CD4-positive, CD25-positive, alpha-beta regulatory T cell (primary cell): ENCODE data around the gene TECTB. TPM values are rescaled to one million over a fixed set of nuclear protein-coding genes. Genes with fewer than 3 reads are reported as not detected.

Source experiments
- ATAC-seq, 2 donors: fragments of 150-1000 bp; cut with Tn5 transposase; one replicate each; pipeline ENCODE4 v1.10.0; 2021; ENCODE audit warnings: low read depth in 2 of 2, moderate number of reproducible peaks in 2 of 2, moderate library complexity in 1 of 2
- DNase-seq, 3 donors: peaks; one replicate each; pipeline versions ENCODE4 v3.0.0 to v3.0.0-alpha.2; 2012 to 2022; ENCODE audit warnings: mixed read lengths in 1 of 3
- H3K27ac ChIP-seq: one replicate; pipeline ENCODE4 v1.7.0; 2013; ENCODE audit warnings: mild to moderate bottlenecking, low read length; ENCODE audit not compliant: insufficient read depth, poor library complexity, severe bottlenecking
- H3K27me3 ChIP-seq: one replicate; pipeline ENCODE4 v1.7.0; 2013; ENCODE audit warnings: low read length; ENCODE audit not compliant: control insufficient read depth, insufficient read depth
- H3K36me3 ChIP-seq: one replicate; pipeline ENCODE4 v1.7.0; 2013; ENCODE audit warnings: mild to moderate bottlenecking, low read length, moderate library complexity; ENCODE audit not compliant: control insufficient read depth, insufficient read depth
- H3K4me1 ChIP-seq: 2 replicates; pipeline ENCODE4 v1.7.0; 2013; ENCODE audit warnings: mild to moderate bottlenecking, low read length; ENCODE audit not compliant: insufficient read depth, control insufficient read depth, poor library complexity, severe bottlenecking
- H3K4me3 ChIP-seq: one replicate; pipeline ENCODE4 v1.7.0; 2013; ENCODE audit warnings: low read depth, mild to moderate bottlenecking, low read length, moderate library complexity
- H3K9me3 ChIP-seq, 2 experiments: 1 replicate in 1 of 2; 2 replicates in 1 of 2; pipeline ENCODE4 v1.7.0; 2013; ENCODE audit warnings: low read length in 2 of 2, mild to moderate bottlenecking in 1 of 2, moderate library complexity in 1 of 2; ENCODE audit not compliant: control insufficient read depth in 2 of 2
- H3K27ac Mint-ChIP-seq, 3 donors: one replicate each; pipeline ENCODE4 v1.8.0; 2020 to 2022; ENCODE audit warnings: mild to moderate bottlenecking in 3 of 3, mixed read lengths in 3 of 3, moderate library complexity in 2 of 3
- H3K27me3 Mint-ChIP-seq: one replicate; pipeline ENCODE4 v1.8.0; 2022; ENCODE audit warnings: mild to moderate bottlenecking, mixed read lengths
- H3K36me3 Mint-ChIP-seq: one replicate; pipeline ENCODE4 v1.8.0; 2020; ENCODE audit warnings: mixed read lengths
- H3K4me1 Mint-ChIP-seq, 4 donors: one replicate each; pipeline ENCODE4 v1.8.0; 2020 to 2022; ENCODE audit warnings: mixed read lengths in 4 of 4, mild to moderate bottlenecking in 1 of 4
- H3K4me3 Mint-ChIP-seq, 4 donors: one replicate each; pipeline ENCODE4 v1.8.0; 2020 to 2022; ENCODE audit warnings: mild to moderate bottlenecking in 4 of 4, mixed read lengths in 4 of 4, moderate library complexity in 3 of 4
- H3K9me3 Mint-ChIP-seq, 7 donors: one replicate each; pipeline ENCODE4 v1.8.0; 2020 to 2022; ENCODE audit warnings: mixed read lengths in 7 of 7, mild to moderate bottlenecking in 3 of 7, moderate library complexity in 2 of 7
- polyA plus RNA-seq, 4 donors: library from polyadenylated mRNA; unstranded; fragments of 300-500 nt; fragmentation: Illumina TruSeq; gene quantifications; one replicate each; pipeline ENCODE4 v1.2.3, GENCODE V29; 2021
- total RNA-seq: library from RNA; stranded (reverse); gene quantifications from one replicate; pipeline ENCODE4 v1.2.3, GENCODE V29; 2022

Gene TECTB
- total and polyA plus RNA-seq, 5 donors from 2014 or later: not detected

DNA sequence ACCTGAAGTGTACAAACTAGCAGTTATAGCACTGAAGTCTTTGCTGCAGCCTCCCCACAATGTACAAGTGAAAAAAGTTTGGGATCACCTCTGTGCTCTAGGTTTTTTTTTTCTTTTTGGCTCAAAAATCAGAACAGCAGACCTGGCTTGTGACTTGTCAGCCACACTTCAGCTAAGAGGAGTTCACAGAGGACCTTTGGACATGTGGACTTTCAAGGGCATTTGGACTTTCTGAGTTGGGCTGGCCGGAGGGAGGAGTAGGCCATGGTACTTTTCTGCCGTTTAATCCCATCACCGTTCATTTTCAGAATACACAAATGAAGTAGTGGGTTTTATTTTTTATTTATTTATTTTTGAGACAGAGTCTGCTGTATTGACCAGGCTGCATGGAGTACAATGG is 68.8 kb downstream of the TECTB start:
- H3K4me3 Mint-ChIP-seq: no peak overlapping the region
- Histone ChIP-seq H3K4me3 (no peak overlapping the region), H3K27ac (no peak overlapping the region), H3K9me3 (no peaks in the 10 kb centered on the region), H3K36me3 (no peaks in the 10 kb centered on the region), H3K27me3 (no peaks in the 10 kb centered on the region), H3K4me1 (no peaks in the 10 kb centered on the region)
- no peak for ATAC-seq
- H3K27ac Mint-ChIP-seq: no peak overlapping the region
- no peaks in the 10 kb centered on the region for H3K27me3 Mint-ChIP-seq
- no peaks in the 10 kb centered on the region for H3K36me3 Mint-ChIP-seq
- no peaks in the 10 kb centered on the region for H3K4me1 Mint-ChIP-seq
- DNase-seq: no peak
- no peaks in the 10 kb centered on the region for H3K9me3 Mint-ChIP-seq

DNA sequence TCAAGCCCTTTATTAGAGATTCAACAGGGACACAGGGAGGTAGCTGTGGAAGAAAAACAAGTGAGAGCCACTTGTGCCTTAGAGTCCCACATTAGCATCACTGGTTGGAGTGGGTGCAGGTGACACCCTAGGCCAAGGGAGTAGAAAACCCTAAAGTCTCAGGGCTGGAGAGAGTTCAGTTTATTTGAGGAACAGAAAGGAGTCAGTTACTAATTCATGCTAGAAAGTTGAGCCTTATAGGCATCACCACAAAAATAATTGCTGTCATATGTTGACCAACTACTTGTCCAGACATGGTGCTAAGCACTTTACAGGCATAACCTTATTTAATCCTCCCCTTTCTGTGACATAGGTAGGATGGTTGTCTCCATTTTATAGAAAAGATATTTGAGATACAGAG is 69.8 kb downstream of the TECTB start:
- DNase-seq (no peak), ATAC-seq (no peak)
- no peak overlapping the region for H3K27ac ChIP-seq
- no peaks in the 10 kb centered on the region for H3K27me3 Mint-ChIP-seq
- H3K4me1 Mint-ChIP-seq: no peaks in the 10 kb centered on the region
- no peaks in the 10 kb centered on the region for H3K36me3 Mint-ChIP-seq
- H3K4me3 ChIP-seq: no peak overlapping the region
- no peaks in the 10 kb centered on the region for H3K27me3 ChIP-seq
- H3K36me3 ChIP-seq: no peaks in the 10 kb centered on the region
- no peak overlapping the region for H3K4me3 Mint-ChIP-seq
- H3K9me3 Mint-ChIP-seq: no peaks in the 10 kb centered on the region
- no peaks in the 10 kb centered on the region for H3K9me3 ChIP-seq
- H3K27ac Mint-ChIP-seq: no peak overlapping the region
- H3K4me1 ChIP-seq: no peaks in the 10 kb centered on the region

Other genes with a start within 250 kb of the TECTB start
- 4.2 TPM for gene GPAM, start 99.6 kb upstream of the TECTB start, total RNA-seq
- 1 to 10 TPM in 3 of 4 donors, under 1 TPM in 1; 0.84 to 2.8 (median 2.1) TPM for gene GPAM, start 99.6 kb upstream of the TECTB start, polyA plus RNA-seq
- 63.7 TPM for gene ACSL5, start 90.7 kb downstream of the TECTB start, total RNA-seq
- gene ACSL5, start 90.7 kb downstream of the TECTB start, polyA plus RNA-seq: 10 to 100 TPM; 74.8 to 94.4 (median 80.9) TPM
- 36.6 TPM for gene ZDHHC6, start 163.5 kb downstream of the TECTB start, total RNA-seq
- gene ZDHHC6, start 163.5 kb downstream of the TECTB start, polyA plus RNA-seq: 10 to 100 TPM; 39.6 to 60.7 (median 49.3) TPM
- gene VTI1A, start 163.8 kb downstream of the TECTB start, total RNA-seq: 77.7 TPM
- gene VTI1A, start 163.8 kb downstream of the TECTB start, polyA plus RNA-seq: 10 to 100 TPM; 25.5 to 40.0 (median 31.8) TPM